ENCODE data around the gene STRIP1.

DNA sequence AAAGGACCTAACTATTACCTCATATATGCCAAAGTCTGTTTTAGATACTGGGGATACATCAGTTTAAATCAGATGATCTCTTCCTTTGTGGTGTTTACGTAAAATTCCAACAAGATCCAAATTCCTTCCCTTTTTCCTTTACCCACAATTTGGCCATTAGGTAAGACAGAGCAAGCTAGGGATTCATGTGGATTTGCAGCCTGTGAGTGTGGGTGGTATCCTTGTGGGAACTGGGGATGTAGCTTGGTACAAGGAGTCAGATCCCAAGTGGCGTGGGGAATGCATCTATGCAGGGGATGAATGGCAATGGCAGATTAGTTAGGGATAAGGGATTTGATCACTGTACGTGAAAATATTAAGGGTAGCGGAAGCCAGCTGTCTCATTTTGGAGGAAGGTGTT, 9.8 kb upstream of the STRIP1 start:
- TF ChIP-seq POLR2A (IDR thresholded peaks at IDR 0.05; ENCODE audit: low read depth, low read length) (no peak), POLR2AphosphoS5 (IDR thresholded peaks at IDR 0.05; ENCODE audit: insufficient read depth, low read depth, low read length) (no peak), EZH2 (IDR thresholded peaks at IDR 0.05; ENCODE audit: borderline replicate concordance, low read depth, low read length, severe bottlenecking) (no peak), JUN (IDR thresholded peaks at IDR 0.05; ENCODE audit: borderline replicate concordance, insufficient read depth, insufficient read length, low read depth) (no peak), FOS (IDR thresholded peaks at IDR 0.05; ENCODE audit: borderline replicate concordance, insufficient read depth, low read length) (no peak), GATA2 (IDR thresholded peaks at IDR 0.05; ENCODE audit: insufficient read depth, insufficient read length, low read depth, low read length) (no peak)
- TF ChIP-seq, protein P1, sequence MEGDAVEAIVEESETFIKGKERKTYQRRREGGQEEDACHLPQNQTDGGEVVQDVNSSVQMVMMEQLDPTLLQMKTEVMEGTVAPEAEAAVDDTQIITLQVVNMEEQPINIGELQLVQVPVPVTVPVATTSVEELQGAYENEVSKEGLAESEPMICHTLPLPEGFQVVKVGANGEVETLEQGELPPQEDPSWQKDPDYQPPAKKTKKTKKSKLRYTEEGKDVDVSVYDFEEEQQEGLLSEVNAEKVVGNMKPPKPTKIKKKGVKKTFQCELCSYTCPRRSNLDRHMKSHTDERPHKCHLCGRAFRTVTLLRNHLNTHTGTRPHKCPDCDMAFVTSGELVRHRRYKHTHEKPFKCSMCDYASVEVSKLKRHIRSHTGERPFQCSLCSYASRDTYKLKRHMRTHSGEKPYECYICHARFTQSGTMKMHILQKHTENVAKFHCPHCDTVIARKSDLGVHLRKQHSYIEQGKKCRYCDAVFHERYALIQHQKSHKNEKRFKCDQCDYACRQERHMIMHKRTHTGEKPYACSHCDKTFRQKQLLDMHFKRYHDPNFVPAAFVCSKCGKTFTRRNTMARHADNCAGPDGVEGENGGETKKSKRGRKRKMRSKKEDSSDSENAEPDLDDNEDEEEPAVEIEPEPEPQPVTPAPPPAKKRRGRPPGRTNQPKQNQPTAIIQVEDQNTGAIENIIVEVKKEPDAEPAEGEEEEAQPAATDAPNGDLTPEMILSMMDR (IDR thresholded peaks at IDR 0.05; ENCODE audit: extremely low read depth in 1 of 2, insufficient read depth in 1 of 2, low read depth in 1 of 2, low read length in 2 of 2), result no peak
- TF ChIP-seq, protein P2, sequence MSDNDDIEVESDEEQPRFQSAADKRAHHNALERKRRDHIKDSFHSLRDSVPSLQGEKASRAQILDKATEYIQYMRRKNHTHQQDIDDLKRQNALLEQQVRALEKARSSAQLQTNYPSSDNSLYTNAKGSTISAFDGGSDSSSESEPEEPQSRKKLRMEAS (IDR thresholded peaks at IDR 0.05; ENCODE audit: insufficient read depth, insufficient read length), result no peak

All from endothelial cell of umbilical vein (primary cell).